ENCODE data around the gene CTSH. TPM values are rescaled to one million over a fixed set of nuclear protein-coding genes. Genes with fewer than 3 reads are reported as not detected.

CTSH gene
- total RNA-seq, 4 donors from 2014 or later: 127 to 375 (median 217) TPM

DNA sequence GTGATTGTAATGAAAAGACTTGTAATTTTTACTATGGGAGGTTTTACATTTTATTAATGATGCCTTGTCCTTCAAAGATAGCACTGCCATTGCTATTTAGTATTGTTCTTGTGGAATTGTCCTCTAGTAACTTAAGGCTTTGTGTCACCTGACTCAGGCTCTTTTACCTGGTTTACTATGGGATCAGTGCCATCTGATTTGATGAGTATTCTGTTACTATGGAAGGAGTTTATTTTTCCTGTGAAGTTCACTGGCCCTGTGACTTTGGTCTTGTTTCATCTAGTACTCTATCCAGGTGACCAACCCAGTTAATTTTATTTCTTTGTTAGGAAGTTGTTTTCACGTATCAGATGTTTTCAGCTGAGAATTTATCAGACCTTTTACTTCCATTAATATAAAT is 63.2 kb downstream of the CTSH start:
- TF ChIP-seq, protein P1, sequence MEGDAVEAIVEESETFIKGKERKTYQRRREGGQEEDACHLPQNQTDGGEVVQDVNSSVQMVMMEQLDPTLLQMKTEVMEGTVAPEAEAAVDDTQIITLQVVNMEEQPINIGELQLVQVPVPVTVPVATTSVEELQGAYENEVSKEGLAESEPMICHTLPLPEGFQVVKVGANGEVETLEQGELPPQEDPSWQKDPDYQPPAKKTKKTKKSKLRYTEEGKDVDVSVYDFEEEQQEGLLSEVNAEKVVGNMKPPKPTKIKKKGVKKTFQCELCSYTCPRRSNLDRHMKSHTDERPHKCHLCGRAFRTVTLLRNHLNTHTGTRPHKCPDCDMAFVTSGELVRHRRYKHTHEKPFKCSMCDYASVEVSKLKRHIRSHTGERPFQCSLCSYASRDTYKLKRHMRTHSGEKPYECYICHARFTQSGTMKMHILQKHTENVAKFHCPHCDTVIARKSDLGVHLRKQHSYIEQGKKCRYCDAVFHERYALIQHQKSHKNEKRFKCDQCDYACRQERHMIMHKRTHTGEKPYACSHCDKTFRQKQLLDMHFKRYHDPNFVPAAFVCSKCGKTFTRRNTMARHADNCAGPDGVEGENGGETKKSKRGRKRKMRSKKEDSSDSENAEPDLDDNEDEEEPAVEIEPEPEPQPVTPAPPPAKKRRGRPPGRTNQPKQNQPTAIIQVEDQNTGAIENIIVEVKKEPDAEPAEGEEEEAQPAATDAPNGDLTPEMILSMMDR (IDR thresholded peaks at IDR 0.05; ENCODE audit: low read depth): no peak

DNA sequence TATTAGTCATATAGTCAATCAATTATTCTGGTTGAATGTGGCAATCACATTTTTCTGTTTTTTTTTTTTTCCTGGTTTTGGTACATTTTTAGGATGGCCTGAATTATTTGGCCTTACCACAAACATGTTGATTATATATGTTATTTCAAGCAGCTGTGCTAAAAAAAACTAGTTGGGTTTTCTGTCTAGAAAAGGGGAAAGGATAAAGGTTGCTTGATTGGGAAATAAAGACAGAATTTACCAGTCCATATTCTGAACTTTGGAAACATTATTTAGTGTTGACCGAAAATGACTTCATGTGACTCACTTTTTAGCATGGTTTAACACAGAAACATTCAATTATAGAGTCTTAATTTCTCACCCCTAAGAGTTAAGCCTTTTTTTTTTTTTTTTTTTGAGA is 64.0 kb downstream of the CTSH start:
- TF ChIP-seq, protein P1 (IDR thresholded peaks at IDR 0.05; ENCODE audit: low read depth): no peak

DNA sequence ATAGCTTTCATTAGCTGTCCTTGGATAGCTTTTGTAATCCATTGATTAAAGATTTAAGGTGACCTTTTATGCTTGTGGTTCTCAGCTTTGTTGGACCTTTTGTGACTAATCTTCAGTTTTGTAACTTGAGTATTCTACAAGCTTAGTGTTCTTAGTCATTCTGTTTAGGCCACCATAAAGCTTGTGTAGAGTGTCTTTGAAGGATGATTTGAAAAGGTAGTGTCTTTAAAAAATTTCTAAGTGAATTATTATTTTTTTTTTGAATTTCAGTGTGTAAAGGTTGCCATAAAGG is 64.7 kb downstream of the CTSH start:
- TF ChIP-seq, protein P1 (IDR thresholded peaks at IDR 0.05; ENCODE audit: low read depth): no peak

DNA sequence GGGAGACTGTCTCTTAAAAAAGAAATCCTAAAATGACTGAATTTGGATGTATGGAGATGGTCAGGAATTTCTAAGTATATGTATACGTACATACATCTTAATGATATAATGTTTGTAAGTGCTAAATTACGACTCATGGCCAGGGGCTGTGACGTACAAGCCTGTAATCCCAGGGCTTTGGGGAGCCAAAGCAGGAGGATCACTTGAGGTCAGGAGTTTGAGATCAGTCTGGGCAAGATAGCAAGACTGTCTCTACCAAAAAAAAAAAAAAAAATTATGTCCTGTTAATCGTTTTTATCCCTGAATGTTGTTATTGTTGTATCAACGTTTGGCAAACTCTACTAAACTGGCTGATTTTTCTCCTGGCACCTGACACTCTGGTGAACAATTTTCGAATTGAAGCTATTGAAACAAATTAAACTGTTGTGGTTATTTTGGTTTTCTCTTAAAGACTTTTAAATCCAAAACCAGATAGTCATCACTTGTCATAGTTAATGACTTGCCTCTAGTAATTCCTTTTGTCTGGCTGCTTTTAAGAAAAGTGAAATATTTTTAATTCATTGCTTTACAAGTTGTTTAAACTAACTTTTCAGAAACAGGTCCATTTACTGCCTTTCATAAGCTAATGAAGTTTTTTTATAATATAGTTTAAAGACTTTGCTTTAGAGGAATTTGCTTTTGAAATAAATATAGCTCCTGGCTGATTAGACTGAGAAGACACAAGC is 65.2 kb downstream of the CTSH start:
- TF ChIP-seq, protein P1 (IDR thresholded peaks at IDR 0.05; ENCODE audit: low read depth): no peak

DNA sequence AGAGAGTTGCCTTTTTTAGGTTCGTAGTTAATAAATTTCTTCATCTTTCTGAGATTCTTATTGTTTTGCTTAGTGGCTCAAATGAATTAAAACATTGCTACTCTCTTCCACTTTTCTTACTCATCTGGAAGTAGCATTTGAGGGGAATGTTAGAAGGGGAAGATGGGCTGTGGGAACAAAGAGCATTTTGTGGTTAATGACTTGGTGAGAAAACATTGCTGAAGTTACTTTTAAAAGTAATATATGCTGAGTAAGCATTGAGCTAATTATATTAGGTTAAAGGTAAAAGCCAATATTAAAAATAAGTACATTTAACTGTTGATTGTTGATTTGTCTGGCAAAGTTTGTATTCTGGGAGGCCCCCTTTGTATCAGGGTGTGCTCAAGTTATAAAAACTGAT is 66.5 kb downstream of the CTSH start:
- TF ChIP-seq, protein P1 (IDR thresholded peaks at IDR 0.05; ENCODE audit: low read depth): no peak

DNA sequence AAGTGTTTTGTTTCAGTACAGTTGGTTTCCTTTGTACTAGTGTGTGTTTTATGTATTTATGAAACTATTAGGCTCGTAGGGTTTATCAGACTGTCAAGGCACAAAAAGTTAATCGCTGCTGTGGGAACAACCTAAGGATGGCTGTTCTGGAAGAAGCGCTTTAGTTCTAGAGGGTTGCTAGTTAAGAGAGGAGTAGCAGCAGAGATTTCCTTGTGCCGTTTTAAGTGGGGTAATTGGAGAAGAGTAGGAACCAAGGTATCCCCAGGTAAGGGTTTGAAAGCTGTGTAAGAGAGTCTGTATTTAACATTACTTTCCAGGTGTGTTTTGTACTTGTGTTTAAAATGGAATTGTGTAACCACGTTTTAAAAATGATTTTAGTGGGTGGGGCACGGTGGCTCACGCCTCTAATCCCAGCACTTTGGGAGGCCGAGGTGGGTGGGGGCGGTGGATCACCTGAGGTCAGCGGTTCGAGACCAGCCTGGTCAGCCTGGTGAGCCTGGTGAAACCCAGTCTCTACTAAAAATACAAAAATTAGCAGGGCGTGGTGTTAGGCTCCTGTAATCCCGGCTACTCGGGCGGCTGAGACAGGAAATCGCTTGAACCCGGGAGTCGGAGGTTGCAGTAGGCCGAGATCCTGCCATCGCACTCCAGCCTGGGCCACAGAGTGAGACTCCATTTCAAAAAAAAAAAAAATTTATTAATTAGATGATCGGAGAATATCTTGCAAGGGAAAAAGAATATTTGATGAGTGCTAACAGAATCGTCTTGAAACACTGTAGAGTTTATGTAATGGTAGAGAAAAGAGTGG is 69.5 kb downstream of the CTSH start:
- TF ChIP-seq, protein P1 (IDR thresholded peaks at IDR 0.05; ENCODE audit: low read depth): no peak
